ENCODE data around the gene SLC37A4.
"Not testable (repeated sequence)": the region's sequence is repeated elsewhere in the genome, so short reads cannot be mapped to it uniquely, and the experiment has no call there.

Gene SLC37A4

GRCh38 chr11:119051440-119052162 is 20.9 kb upstream of the SLC37A4 start:
- no peak for DNase-seq
- H3K4me1 Mint-ChIP-seq = peaks cover 52% of the 10 kb centered on the region

GRCh38 chr11:119049081-119049480 is 18.4 kb upstream of the SLC37A4 start:
- ATAC-seq (no peak), DNase-seq (no peak)
- Mint-ChIP-seq H3K4me3 (no peak overlapping the region), H3K27ac (peak overlapping the region; percentile 6 to 12), H3K4me1 (peaks cover 29% of the 10 kb centered on the region), H3K27me3 (no peaks in the 10 kb centered on the region), H3K9me3 (no peaks in the 10 kb centered on the region)

More at GRCh38 chr11:119051440-119052162, 20.9 kb upstream of the SLC37A4 start:
- H3K27ac Mint-ChIP-seq = peak overlapping the region; percentile 54 to 57
- no peaks in the 10 kb centered on the region for H3K9me3 Mint-ChIP-seq
- peak; percentile 44 for ATAC-seq
- H3K27me3 Mint-ChIP-seq = no peaks in the 10 kb centered on the region
- H3K4me3 Mint-ChIP-seq = peak overlapping the region in 1 of 2 donors; percentile 3

DNA sequence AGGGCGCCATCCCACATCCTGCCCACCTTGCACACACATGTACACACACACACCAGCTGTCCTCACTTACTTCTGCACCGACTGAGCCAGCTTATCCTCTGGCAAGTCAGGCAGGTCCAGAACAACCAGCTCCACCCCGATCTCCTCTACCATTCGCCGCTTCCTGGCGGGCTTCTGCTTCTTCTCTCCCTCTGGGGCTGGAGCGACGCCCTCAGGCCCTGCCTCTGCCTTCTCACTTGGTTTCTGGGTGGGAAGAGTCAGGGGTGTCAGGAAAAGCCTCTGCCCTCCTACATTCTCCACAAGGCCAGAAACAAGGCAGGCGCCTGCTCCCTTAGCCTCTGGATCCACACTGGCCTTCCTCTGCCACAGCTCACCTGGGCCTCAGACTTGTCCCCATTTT is 18.0 kb upstream of the SLC37A4 start:
- H3K9me3 Mint-ChIP-seq = no peaks in the 10 kb centered on the region
- no peak for DNase-seq
- H3K4me1 Mint-ChIP-seq = peaks cover 24% of the 10 kb centered on the region
- H3K4me3 Mint-ChIP-seq = no peak overlapping the region
- no peaks in the 10 kb centered on the region for H3K27me3 Mint-ChIP-seq
- no peak for ATAC-seq
- peak overlapping the region in 1 of 2 donors; percentile 12 for H3K27ac Mint-ChIP-seq

DNA sequence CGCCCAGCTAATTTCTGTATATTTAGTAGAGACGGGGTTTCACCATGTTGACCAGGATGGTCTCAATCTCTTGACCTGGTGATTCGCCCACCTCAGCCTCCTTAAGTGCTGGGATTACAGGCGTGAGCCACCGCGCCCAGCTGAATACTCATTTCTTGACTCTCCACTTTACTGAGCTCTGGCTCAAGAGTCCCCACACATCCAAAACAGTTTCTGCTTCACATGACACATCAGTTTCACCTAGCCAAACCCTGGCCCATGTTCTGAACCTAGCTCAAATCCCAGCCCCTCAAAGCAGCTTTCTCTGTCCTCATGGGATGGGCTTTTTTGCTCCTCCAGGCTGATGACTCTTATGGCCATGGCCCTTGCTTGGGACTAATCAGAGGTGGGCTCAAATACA is 16.5 kb upstream of the SLC37A4 start:
- ATAC-seq (no peak), DNase-seq (no peak)
- no peaks in the 10 kb centered on the region for H3K27me3 Mint-ChIP-seq

DNA sequence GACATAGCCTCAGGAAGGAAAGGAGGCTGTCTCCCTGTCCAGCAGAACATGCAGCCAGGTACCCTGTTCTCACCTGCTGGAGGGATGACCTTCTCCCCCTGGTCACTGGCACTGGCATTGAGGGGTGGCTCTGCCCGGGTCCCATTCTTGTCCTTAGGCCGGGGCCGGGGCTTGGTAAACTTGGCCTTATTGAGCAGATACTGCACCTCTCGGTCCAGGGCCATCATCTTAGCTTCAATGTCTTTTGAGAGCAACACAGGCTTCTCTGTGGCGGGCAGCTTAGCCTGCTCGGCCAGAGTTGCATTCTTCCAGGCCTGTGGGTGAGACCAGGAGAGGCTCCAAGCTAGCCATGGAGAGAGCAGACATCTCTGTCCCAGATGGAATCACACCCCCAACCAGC is 15.8 kb upstream of the SLC37A4 start:
- H3K27ac Mint-ChIP-seq = peak overlapping the region in 1 of 2 donors; percentile 54
- H3K4me1 Mint-ChIP-seq = peaks cover 13% of the 10 kb centered on the region
- H3K27me3 Mint-ChIP-seq = no peaks in the 10 kb centered on the region
- H3K9me3 Mint-ChIP-seq = no peaks in the 10 kb centered on the region
- no peak for DNase-seq
- no peak overlapping the region for H3K4me3 Mint-ChIP-seq
- ATAC-seq = no peak

More for the DNA sequence above, 16.5 kb upstream of the SLC37A4 start:
- H3K27ac Mint-ChIP-seq = no peak overlapping the region
- H3K4me1 Mint-ChIP-seq = peaks cover 13% of the 10 kb centered on the region
- H3K9me3 Mint-ChIP-seq = no peaks in the 10 kb centered on the region
- H3K4me3 Mint-ChIP-seq = no peak overlapping the region

GRCh38 chr11:119044708-119045107 is 14.0 kb upstream of the SLC37A4 start:
- H3K9me3 Mint-ChIP-seq = no peaks in the 10 kb centered on the region
- no peaks in the 10 kb centered on the region for H3K27me3 Mint-ChIP-seq
- no peak for DNase-seq
- no peak overlapping the region for H3K27ac Mint-ChIP-seq
- ATAC-seq = no peak
- H3K4me1 Mint-ChIP-seq = peaks cover 9% of the 10 kb centered on the region
- H3K4me3 Mint-ChIP-seq = no peak overlapping the region

DNA sequence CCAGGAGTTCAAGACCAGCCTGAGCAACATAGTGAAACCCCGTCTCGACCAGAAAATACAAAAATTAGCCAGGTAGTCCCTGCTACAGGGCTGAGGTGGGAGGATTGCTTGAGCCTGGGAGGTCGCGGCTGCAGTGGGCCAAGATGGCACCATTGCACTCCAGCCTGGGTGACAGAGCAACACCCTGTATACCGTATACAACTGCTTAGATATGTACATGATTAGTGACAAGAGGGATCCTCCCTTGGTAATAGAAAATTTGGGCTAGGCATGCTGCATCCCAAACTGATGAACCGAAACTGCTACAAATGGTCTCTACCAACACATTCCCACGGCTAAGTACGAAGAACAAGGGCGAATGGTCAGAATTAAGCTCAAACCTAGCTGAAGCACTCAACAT is 12.2 kb upstream of the SLC37A4 start:
- no peak overlapping the region for H3K27ac Mint-ChIP-seq
- ATAC-seq = no peak
- H3K4me1 Mint-ChIP-seq = peaks cover 9% of the 10 kb centered on the region
- H3K4me3 Mint-ChIP-seq = no peak overlapping the region
- no peaks in the 10 kb centered on the region for H3K9me3 Mint-ChIP-seq
- H3K27me3 Mint-ChIP-seq = no peaks in the 10 kb centered on the region
- DNase-seq = no peak

GRCh38 chr11:119041821-119042514 is 11.3 kb upstream of the SLC37A4 start:
- no peak overlapping the region for H3K4me3 Mint-ChIP-seq
- H3K27ac Mint-ChIP-seq = no peak overlapping the region
- H3K4me1 Mint-ChIP-seq = peaks cover 9% of the 10 kb centered on the region
- DNase-seq (no peak), ATAC-seq (peak; percentile 69)
- H3K9me3 Mint-ChIP-seq = no peaks in the 10 kb centered on the region
- H3K27me3 Mint-ChIP-seq = no peaks in the 10 kb centered on the region

DNA sequence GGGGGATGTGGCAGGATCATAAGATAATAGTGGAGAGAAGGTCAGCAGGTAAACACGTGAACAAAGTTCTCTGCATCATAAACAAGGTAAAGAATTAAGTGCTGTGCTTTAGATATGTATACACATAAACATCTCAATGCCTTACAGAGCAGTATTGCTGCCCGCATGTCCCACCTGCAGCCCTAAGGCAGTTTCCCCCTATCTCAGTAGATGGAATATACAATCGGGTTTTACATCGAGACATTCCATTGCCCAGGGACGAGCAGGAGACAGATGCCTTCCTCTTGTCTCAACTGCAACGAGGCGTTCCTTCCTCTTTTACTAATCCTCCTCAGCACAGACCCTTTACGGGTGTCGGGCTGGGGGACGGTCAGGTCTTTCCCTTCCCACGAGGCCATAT is 8.8 kb upstream of the SLC37A4 start:
- H3K27ac Mint-ChIP-seq, H3K9me3 Mint-ChIP-seq, H3K27me3 Mint-ChIP-seq, ATAC-seq, H3K4me3 Mint-ChIP-seq, H3K4me1 Mint-ChIP-seq, DNase-seq: not testable (repeated sequence)

DNA sequence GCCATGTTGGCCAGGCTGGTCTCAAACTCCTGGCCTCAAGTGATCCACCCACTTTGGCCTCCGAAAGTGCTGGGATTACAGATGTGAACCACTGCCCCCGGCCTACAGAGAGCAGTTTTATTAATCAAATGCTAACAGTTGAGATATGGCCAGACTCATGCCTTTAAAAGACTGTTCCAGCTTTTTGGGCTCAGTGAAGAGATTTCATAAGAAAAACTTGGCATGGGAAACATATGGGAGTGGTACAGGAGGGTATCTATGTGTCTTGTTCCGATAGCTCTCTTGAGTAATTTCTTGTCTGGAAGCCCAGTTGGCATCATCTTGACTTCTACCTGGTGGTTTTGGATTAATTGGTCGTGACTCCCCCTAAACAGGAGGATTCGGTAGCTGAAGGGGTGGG is 8.2 kb upstream of the SLC37A4 start:
- no peak for ATAC-seq
- Mint-ChIP-seq H3K9me3 (no peaks in the 10 kb centered on the region), H3K4me3 (no peak overlapping the region), H3K27me3 (no peaks in the 10 kb centered on the region), H3K4me1 (peaks cover 9% of the 10 kb centered on the region), H3K27ac (no peak overlapping the region)
- DNase-seq = no peak

- no peak for DNase-seq
- H3K27ac Mint-ChIP-seq = no peak overlapping the region
- no peaks in the 10 kb centered on the region for H3K9me3 Mint-ChIP-seq
- peaks cover 3% of the 10 kb centered on the region for H3K4me1 Mint-ChIP-seq
- H3K27me3 Mint-ChIP-seq = no peaks in the 10 kb centered on the region
- no peak overlapping the region for H3K4me3 Mint-ChIP-seq
- ATAC-seq = no peak
These were observed 4.1 kb upstream of the SLC37A4 start for GRCh38 chr11:119034813-119035212.

DNA sequence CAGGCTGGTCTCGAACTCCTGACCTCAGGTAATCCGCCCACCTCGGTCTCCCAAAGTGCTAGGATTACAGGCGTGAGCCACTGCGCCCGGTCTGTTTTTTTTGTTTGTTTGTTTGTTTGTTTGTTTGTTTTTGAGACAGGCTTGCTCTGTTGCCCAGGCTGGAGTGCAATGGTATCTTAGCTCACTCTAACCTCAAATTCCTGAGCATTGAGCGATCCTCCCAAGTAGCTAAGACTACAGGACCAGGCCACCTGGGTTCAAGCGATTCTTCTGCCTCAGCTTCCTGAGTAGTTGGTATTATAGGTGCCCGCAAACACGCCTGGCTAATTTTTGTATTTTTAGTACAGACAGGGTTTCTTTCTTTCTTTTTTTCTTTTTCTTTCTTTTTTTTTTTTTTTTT is 2.7 kb upstream of the SLC37A4 start:
- not testable (repeated sequence) for H3K9me3 Mint-ChIP-seq, H3K27me3 Mint-ChIP-seq, H3K27ac Mint-ChIP-seq, H3K4me3 Mint-ChIP-seq, ATAC-seq, DNase-seq
- H3K4me1 Mint-ChIP-seq = peaks cover 17% of the 10 kb centered on the region

DNA sequence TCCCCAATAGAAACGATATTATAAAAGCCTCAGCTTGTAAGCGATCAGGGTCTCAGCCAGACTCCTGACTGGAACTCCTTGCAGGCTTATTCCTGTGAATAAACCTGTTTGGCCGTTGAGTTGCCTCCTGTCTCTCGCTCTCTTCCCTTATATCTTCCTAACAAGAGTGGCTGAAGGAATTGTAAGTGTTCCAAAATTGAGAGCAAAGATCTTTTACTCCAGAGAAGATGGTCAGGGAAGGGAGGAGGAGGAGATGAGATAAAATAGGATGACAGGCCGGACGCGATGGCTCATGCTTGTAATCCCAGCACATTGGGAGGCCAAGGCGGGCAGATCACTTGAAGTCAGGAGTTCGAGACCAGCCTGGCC is 1.2 kb upstream of the SLC37A4 start:
- DNase-seq (no peak), ATAC-seq (no peak)
- Mint-ChIP-seq H3K4me1 (peaks cover 32% of the 10 kb centered on the region), H3K27me3 (no peaks in the 10 kb centered on the region), H3K27ac (no peak overlapping the region), H3K9me3 (no peaks in the 10 kb centered on the region), H3K4me3 (no peak overlapping the region)

DNA sequence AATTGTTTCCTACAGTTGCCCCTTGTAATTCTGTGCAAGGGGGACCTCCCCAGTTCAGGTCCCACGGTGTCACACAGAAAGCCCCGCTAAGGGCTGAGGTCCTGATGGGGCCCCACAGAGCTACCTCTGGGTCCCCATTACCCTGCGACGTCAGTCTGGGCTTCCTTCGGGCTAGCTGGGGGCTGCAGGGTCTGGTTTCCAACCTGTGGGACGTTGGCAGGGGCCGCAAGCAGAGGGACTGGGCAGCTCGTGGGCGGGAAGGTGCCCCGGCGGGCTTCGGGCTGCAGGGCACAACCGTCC is 698 bp downstream of the SLC37A4 start:
- Mint-ChIP-seq H3K27ac (peak overlapping the region; percentile 23 to 66), H3K9me3 (no peaks in the 10 kb centered on the region), H3K4me1 (peaks cover 51% of the 10 kb centered on the region), H3K4me3 (peak overlapping the region; percentile 77 to 91), H3K27me3 (no peaks in the 10 kb centered on the region)
- peak in 1 of 2 donors; percentile 56 for DNase-seq
- peak; percentile 68 for ATAC-seq

DNA sequence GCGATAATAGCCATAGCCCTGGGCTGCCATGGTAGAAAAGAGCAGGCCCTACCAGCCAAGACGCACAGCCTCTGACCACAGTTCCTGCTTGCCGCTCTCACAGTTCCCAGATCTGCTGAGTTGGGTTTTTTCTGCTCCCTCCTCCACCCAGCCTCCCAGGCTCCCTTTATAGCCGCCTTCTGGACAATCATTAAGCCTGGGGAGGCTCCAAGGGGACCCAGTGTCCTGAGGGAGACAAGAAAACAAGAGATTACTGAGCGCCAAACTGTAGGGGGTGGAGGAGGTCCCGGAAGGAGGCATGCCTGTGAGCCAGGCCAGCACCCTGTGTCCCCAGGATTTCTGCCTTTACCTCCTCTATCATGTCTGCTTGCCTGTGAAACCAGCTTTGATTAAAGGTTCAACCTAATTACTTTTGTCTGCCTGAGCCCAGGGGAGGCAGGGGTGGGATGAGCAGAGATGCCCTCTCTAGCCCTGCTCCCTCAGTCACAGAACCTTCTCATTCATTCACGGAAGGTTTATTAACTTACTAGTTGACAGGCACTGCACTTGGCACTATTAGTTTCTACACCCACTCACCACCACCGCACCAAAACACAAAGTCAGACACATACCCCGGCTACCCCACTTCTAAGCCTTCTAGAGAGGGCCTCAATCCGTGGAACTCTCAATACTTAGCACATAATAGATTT is 1.2 kb downstream of the SLC37A4 start:
- H3K4me1 Mint-ChIP-seq = peaks cover 56% of the 10 kb centered on the region
- H3K9me3 Mint-ChIP-seq = no peaks in the 10 kb centered on the region
- ATAC-seq = peak; percentile 73
- DNase-seq = peak; percentile 58 to 61
- H3K27me3 Mint-ChIP-seq = no peaks in the 10 kb centered on the region
- H3K4me3 Mint-ChIP-seq = peak overlapping the region; percentile 77 to 91
- H3K27ac Mint-ChIP-seq = peak overlapping the region; percentile 23 to 66

- Mint-ChIP-seq H3K4me3 (peak overlapping the region; percentile 77 to 91), H3K9me3 (no peaks in the 10 kb centered on the region), H3K4me1 (peaks cover 61% of the 10 kb centered on the region), H3K27ac (peak overlapping the region in 1 of 2 donors; percentile 23), H3K27me3 (no peaks in the 10 kb centered on the region)
- DNase-seq = no peak
- no peak for ATAC-seq
These were observed 1.7 kb downstream of the SLC37A4 start for GRCh38 chr11:119029069-119029339.
